ENCODE results near the gene ASPSCR1. TPM values are rescaled to one million over a fixed set of nuclear protein-coding genes. Genes with fewer than 3 reads are reported as not detected.

Gene ASPSCR1
- total RNA-seq, 1 experiment from 2014 or later = 54.9 TPM

GRCh38 chr17:82050761-82051641 lies 73.6 kb downstream of the ASPSCR1 start:
- BruUV-seq (replicated peaks) = no TSS peak
- Histone ChIP-seq H3K79me2 (ENCODE audit: low read depth) (peaks cover 13% of the 10 kb centered on the region), H3K4me2 (peak overlapping the region; percentile 74), H3K27me3 (ENCODE audit: insufficient read depth, low read depth) (no peaks in the 10 kb centered on the region), H3K4me1 (replicated peaks; ENCODE audit: insufficient read depth) (no peaks in the 10 kb centered on the region), H3K9me3 (ENCODE audit: insufficient read depth, low read depth) (no peaks in the 10 kb centered on the region), H3K4me3 (peak overlapping the region; percentile 54; the same call in 1 of the 2 replicates), H4K20me1 (ENCODE audit: insufficient read depth) (no peaks in the 10 kb centered on the region), H3K36me3 (ENCODE audit: low read depth) (no peaks in the 10 kb centered on the region), H3F3A (ENCODE audit: insufficient read depth, low read depth) (no peaks in the 10 kb centered on the region), H3K27ac (no peak overlapping the region), H3K9me2 (ENCODE audit: insufficient read depth) (no peaks in the 10 kb centered on the region), H2AFZ (no peak overlapping the region)
- TF ChIP-seq CTCF (conservative IDR thresholded peaks at IDR 0.05) (no peak), EZH2 (IDR thresholded peaks at IDR 0.05; ENCODE audit: low read depth) (no peak)
- no peak for DNase-seq
- intact Hi-C loops (cut with micrococcal nuclease; ENCODE audit: unreplicated experiment) = no loop called here
- ChIA-PET CTCF (interaction anchor here (0.7 kb wide), 1 partner anchor 29 kb away, joined by 3 read pairs; the partner anchor contains the start of gene CENPX), POLR2A (ENCODE audit: unreplicated experiment) (no interaction called here)

GRCh38 chr17:82051776-82052637 lies 74.6 kb downstream of the ASPSCR1 start, which contains the start of the genes GPS1 and RFNG:
GPS1 (plus strand) TSS chr17:82051898; CDS start chr17:82051932, 34 bp downstream.
RFNG (minus strand) TSS chr17:82051811; CDS start chr17:82051766, 45 bp downstream.
- intact Hi-C loops (cut with micrococcal nuclease; ENCODE audit: unreplicated experiment) = no loop called here
- Histone ChIP-seq H3K9me3 (ENCODE audit: insufficient read depth, low read depth) (no peaks in the 10 kb centered on the region), H3F3A (ENCODE audit: insufficient read depth, low read depth) (no peaks in the 10 kb centered on the region), H3K36me3 (ENCODE audit: low read depth) (no peaks in the 10 kb centered on the region), H3K79me2 (ENCODE audit: low read depth) (peaks cover 13% of the 10 kb centered on the region), H3K27me3 (ENCODE audit: insufficient read depth, low read depth) (no peaks in the 10 kb centered on the region), H3K9me2 (ENCODE audit: insufficient read depth) (no peaks in the 10 kb centered on the region), H3K4me2 (peak within 1 kb of the TSS; percentile 88), H2AFZ (no peak within 1 kb of the TSS), H3K27ac (no peak within 1 kb of the TSS), H4K20me1 (ENCODE audit: insufficient read depth) (no peaks in the 10 kb centered on the region), H3K4me1 (replicated peaks; ENCODE audit: insufficient read depth) (no peaks in the 10 kb centered on the region), H3K4me3 (peak within 1 kb of the TSS; percentile 76)
- TSS peak; percentile 45 for BruUV-seq (replicated peaks)
- no peak for TF ChIP-seq EZH2 (IDR thresholded peaks at IDR 0.05; ENCODE audit: low read depth)
- no peak for TF ChIP-seq CTCF (conservative IDR thresholded peaks at IDR 0.05)
- CTCF ChIA-PET = interaction anchor here (0.7 kb wide), 1 partner anchor 30 kb away, joined by 3 read pairs; the partner anchor contains the start of gene CENPX
- peak; percentile 46 to 80 for DNase-seq
- POLR2A ChIA-PET (ENCODE audit: unreplicated experiment) = no interaction called here

- no peak for DNase-seq
- Histone ChIP-seq H3F3A (ENCODE audit: insufficient read depth, low read depth) (no peaks in the 10 kb centered on the region), H3K27ac (no peak overlapping the region), H3K9me3 (ENCODE audit: insufficient read depth, low read depth) (no peaks in the 10 kb centered on the region), H3K79me2 (ENCODE audit: low read depth) (peaks cover 13% of the 10 kb centered on the region), H3K27me3 (ENCODE audit: insufficient read depth, low read depth) (no peaks in the 10 kb centered on the region), H4K20me1 (ENCODE audit: insufficient read depth) (no peaks in the 10 kb centered on the region), H3K4me1 (replicated peaks; ENCODE audit: insufficient read depth) (no peaks in the 10 kb centered on the region), H3K36me3 (ENCODE audit: low read depth) (no peaks in the 10 kb centered on the region), H2AFZ (no peak overlapping the region), H3K9me2 (ENCODE audit: insufficient read depth) (no peaks in the 10 kb centered on the region), H3K4me2 (peak overlapping the region; percentile 88), H3K4me3 (peak overlapping the region; percentile 76)
- POLR2A ChIA-PET (ENCODE audit: unreplicated experiment) = no interaction called here
- TF ChIP-seq CTCF (conservative IDR thresholded peaks at IDR 0.05) (no peak), EZH2 (IDR thresholded peaks at IDR 0.05; ENCODE audit: low read depth) (no peak)
- CTCF ChIA-PET = no interaction called here
- intact Hi-C loops (cut with micrococcal nuclease; ENCODE audit: unreplicated experiment) = no loop called here
- no TSS peak for BruUV-seq (replicated peaks)
These were observed 75.2 kb downstream of the ASPSCR1 start for GRCh38 chr17:82052638-82053059.
